Body of pancreas (tissue), 4 donors: ENCODE results near the gene HOXD13. TPM values are rescaled to one million over a fixed set of nuclear protein-coding genes. Genes with fewer than 3 reads are reported as not detected.

Experiments used
- ATAC-seq: fragments of 150-250 bp; one replicate; pipeline ENCODE4 v1.9.1; 2016
- DNase-seq, 4 donors: peaks; one replicate each; pipeline ENCODE4 v3.0.0-alpha.2; 2019
- H3K27ac ChIP-seq, 4 donors: fragments of 200-600 bp; sonication (generic); 1 replicate in 3 of 4; 2 replicates in 1 of 4; pipeline versions ENCODE4 v1.5.1 to v1.6.1; 2016 to 2019; ENCODE audit warnings: mild to moderate bottlenecking in 1 of 4, mixed read lengths in 1 of 4, moderate library complexity in 1 of 4
- H3K27me3 ChIP-seq, 2 donors: fragments of 200-600 bp; sonication (generic); one replicate each; pipeline ENCODE4 v1.6.0; 2016; ENCODE audit warnings: mild to moderate bottlenecking in 1 of 2
- H3K36me3 ChIP-seq, 2 donors: fragments of 200-600 bp; sonication (generic); replicated peaks in 1 of 2; 2 replicates each; pipeline ENCODE4 v1.5.1; 2016; ENCODE audit warnings: low read depth in 2 of 2; ENCODE audit not compliant: insufficient read depth in 1 of 2
- H3K4me1 ChIP-seq: fragments of 200-600 bp; sonication (generic); one replicate; pipeline ENCODE4 v1.6.0; 2016
- H3K4me3 ChIP-seq, 2 donors: fragments of 200-600 bp; sonication (generic); 1 replicate in 1 of 2; 2 replicates in 1 of 2; pipeline ENCODE4 v1.5.1; 2016 to 2019
- H3K9me3 ChIP-seq, 3 donors: fragments of 200-600 bp; sonication (generic); 1 replicate in 2 of 3; 2 replicates in 1 of 3; pipeline ENCODE4 v1.5.1; 2016
- POLR2A ChIP-seq, 3 donors: fragments of 450-650 bp; IDR thresholded peaks; one replicate each; pipeline ENCODE4 v1.6.1; 2016; ENCODE audit warnings: antibody characterized with exemption in 3 of 3, mild to moderate bottlenecking in 2 of 3
- WGBS, 2 donors: methylation state at CpG; one replicate each; pipeline ENCODE4 v1.1.5; 2017; 5-methylcytosine and 5-hydroxymethylcytosine counted together
- intact Hi-C: fragments of 100-400 bp; cut with DNase I; formaldehyde crosslinking; loops from one replicate; pipeline ENCODE4 v1.15.1; 2023
- total RNA-seq, 2 donors: library from RNA; depleted of rRNA; stranded (reverse); fragments of >200 nt; gene quantifications; one replicate each; pipeline ENCODE4 v1.1.0, GENCODE V29; 2016
- TF ChIP-seq, protein P1 (sequence below), 7 experiments: fragments of 450-650 bp in 4 of 7; fragments of 200-600 bp in 3 of 7; sonication (generic) in 3 of 7; IDR thresholded peaks; one replicate each; pipeline ENCODE4 v1.5.1; 2016 to 2019; ENCODE audit warnings: antibody characterized with exemption in 7 of 7

The HOXD13 gene
- total RNA-seq, 2 donors from 2014 or later = not detected

GRCh38 chr2:176114930-176115625, 22.6 kb downstream of the HOXD13 start:
- Histone ChIP-seq H3K4me1 (peaks cover 4% of the 10 kb centered on the region), H3K27ac (no peak overlapping the region), H3K9me3 (no peaks in the 10 kb centered on the region), H3K36me3 (no peaks in the 10 kb centered on the region), H3K4me3 (no peak overlapping the region), H3K27me3 (peaks cover 0 to 73% of the 10 kb centered on the region in 2 donors)
- TF ChIP-seq POLR2A (IDR thresholded peaks at IDR 0.05) = no peak
- TF ChIP-seq, protein P1, sequence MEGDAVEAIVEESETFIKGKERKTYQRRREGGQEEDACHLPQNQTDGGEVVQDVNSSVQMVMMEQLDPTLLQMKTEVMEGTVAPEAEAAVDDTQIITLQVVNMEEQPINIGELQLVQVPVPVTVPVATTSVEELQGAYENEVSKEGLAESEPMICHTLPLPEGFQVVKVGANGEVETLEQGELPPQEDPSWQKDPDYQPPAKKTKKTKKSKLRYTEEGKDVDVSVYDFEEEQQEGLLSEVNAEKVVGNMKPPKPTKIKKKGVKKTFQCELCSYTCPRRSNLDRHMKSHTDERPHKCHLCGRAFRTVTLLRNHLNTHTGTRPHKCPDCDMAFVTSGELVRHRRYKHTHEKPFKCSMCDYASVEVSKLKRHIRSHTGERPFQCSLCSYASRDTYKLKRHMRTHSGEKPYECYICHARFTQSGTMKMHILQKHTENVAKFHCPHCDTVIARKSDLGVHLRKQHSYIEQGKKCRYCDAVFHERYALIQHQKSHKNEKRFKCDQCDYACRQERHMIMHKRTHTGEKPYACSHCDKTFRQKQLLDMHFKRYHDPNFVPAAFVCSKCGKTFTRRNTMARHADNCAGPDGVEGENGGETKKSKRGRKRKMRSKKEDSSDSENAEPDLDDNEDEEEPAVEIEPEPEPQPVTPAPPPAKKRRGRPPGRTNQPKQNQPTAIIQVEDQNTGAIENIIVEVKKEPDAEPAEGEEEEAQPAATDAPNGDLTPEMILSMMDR (IDR thresholded peaks at IDR 0.05) = no peak
- DNase-seq = no peak
- intact Hi-C loops = no loop called here
- no peak for ATAC-seq
- WGBS, 2 donors = 12 to 18% methylated on average over 16 of the region's 16 CpGs

GRCh38 chr2:176115883-176116813, 23.6 kb downstream of the HOXD13 start, which contains the start of gene HOXD10:
Gene HOXD10, plus strand, starts transcription at chr2:176116778. Its CDS starts 56 bp downstream, at chr2:176116834.
- Histone ChIP-seq H3K36me3 (no peaks in the 10 kb centered on the region), H3K9me3 (no peaks in the 10 kb centered on the region), H3K4me1 (peaks cover 4% of the 10 kb centered on the region), H3K27ac (no peak within 1 kb of the TSS), H3K4me3 (no peak within 1 kb of the TSS), H3K27me3 (peaks cover 0 to 74% of the 10 kb centered on the region in 2 donors)
- WGBS, 2 donors = 4 to 9% methylated on average over 37 to 60 of the region's 66 CpGs
- intact Hi-C loops = no loop called here
- ATAC-seq = no peak
- no peak for DNase-seq
- TF ChIP-seq POLR2A (IDR thresholded peaks at IDR 0.05) = no peak
- TF ChIP-seq, protein P1 (IDR thresholded peaks at IDR 0.05) = no peak

GRCh38 chr2:176117162-176117822, 24.8 kb downstream of the HOXD13 start:
- no peak overlapping the region for H3K27ac ChIP-seq
- peaks cover 7% of the 10 kb centered on the region for H3K4me1 ChIP-seq
- WGBS, 2 donors = 14% methylated on average over 22 to 40 of the region's 40 CpGs
- ATAC-seq (no peak), DNase-seq (no peak)
- TF ChIP-seq, protein P1 (IDR thresholded peaks at IDR 0.05) = no peak
- no peak for TF ChIP-seq POLR2A (IDR thresholded peaks at IDR 0.05)
- no peaks in the 10 kb centered on the region for H3K9me3 ChIP-seq
- H3K4me3 ChIP-seq = no peak overlapping the region
- H3K27me3 ChIP-seq = peaks cover 0 to 74% of the 10 kb centered on the region in 2 donors
- H3K36me3 ChIP-seq = no peaks in the 10 kb centered on the region
- intact Hi-C loops = no loop called here

DNA sequence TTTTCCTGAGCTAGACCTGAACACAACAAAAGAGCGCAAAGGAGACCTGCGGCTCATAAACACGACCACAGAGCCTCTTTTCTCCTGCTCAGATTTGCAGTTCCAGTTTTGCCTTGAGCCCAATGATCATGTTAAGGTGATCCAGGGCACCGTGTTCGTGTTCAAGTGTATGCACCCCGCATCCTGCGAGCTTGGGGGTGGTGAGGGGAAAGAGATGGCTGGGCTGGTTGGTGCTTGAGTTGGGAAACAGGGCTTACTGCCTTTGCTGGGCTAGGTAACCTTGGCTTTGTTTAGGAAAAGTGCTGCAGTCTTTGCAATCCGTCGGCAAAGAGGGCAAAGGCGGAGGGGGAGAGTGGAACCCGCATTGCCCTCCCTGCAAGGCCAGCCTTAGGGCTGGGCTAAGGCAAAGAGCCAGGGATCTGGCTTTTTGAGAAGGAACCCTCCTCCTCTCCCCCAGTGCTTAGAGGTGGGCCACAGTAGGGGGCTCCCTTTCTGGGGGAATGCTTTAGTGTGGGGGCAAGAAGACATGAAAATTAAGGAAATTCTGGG, 25.4 kb downstream of the HOXD13 start:
- no peak overlapping the region for H3K27ac ChIP-seq
- intact Hi-C loops = no loop called here
- TF ChIP-seq POLR2A (IDR thresholded peaks at IDR 0.05) = no peak
- TF ChIP-seq, protein P1 (IDR thresholded peaks at IDR 0.05) = no peak
- no peaks in the 10 kb centered on the region for H3K9me3 ChIP-seq
- DNase-seq = no peak
- H3K4me1 ChIP-seq = peaks cover 13% of the 10 kb centered on the region
- WGBS, 2 donors = 3 to 6% methylated on average over 11 of the region's 11 CpGs
- no peaks in the 10 kb centered on the region for H3K36me3 ChIP-seq
- no peak overlapping the region for H3K4me3 ChIP-seq
- no peak for ATAC-seq
- peaks cover 0 to 75% of the 10 kb centered on the region in 2 donors for H3K27me3 ChIP-seq
